NT2/D1 (cell line): ENCODE results near the gene DENND5B.

Experiments used
- YY1 ChIP-seq: IDR thresholded peaks from 2 replicates; pipeline ENCODE4 v1.6.1; 2011; ENCODE audit not compliant: insufficient read length, insufficient read depth
- ZNF274 ChIP-seq: IDR thresholded peaks from 2 replicates; pipeline ENCODE4 v1.6.1; 2011; ENCODE audit warnings: mild to moderate bottlenecking, low read depth, low read length

DNA sequence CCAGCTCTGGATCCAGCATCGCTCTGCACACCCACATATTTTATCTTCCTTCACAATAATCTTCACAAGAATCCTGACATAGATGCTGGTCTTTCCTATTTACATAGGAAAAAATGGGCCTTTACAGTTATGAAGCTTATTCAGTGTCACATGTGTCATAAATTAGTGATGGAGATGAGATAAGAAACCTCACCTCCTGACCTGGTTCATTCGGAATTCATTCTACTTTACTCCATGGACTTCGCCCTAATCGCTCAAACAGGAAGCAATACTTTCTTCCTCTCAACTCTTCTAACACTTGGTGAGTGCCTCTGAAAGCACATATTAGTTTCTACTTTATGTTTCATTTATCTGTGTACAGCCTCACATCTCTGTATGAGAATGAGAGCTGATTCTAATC lies 253.0 kb downstream of the DENND5B start:
- no peak for TF ChIP-seq ZNF274
- TF ChIP-seq YY1: no peak
